ENCODE results near the gene DAPK2.
"Not testable (repeated sequence)": the region's sequence is repeated elsewhere in the genome, so short reads cannot be mapped to it uniquely, and the experiment has no call there.

The DAPK2 gene

DNA sequence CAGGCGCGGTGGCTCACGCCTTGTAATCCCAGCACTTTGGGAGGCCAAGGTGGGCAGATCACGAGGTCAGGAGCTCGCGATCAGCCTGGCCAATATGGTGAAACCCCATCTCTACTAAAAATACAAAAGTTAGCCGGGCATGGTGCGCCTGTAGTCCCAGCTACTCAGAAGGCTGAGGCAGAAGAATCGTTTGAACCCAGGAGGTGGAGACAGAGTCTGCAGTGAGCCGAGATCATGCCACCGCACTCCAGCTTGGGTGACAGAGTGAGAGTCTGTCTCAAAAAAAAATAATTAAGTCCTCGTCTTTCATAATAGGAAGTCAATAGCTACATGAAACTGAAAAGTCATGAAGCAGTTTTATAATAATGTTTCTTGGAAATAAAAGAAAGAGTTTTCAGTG is 7.4 kb upstream of the DAPK2 start:
- not testable (repeated sequence) for DNase-seq (ENCODE audit: low read depth in 2 of 2)

- DNase-seq (ENCODE audit: low read depth in 2 of 2), result no peak
Observed at GRCh38 chr15:64052925-64053491, 6.7 kb upstream of the DAPK2 start.

DNA sequence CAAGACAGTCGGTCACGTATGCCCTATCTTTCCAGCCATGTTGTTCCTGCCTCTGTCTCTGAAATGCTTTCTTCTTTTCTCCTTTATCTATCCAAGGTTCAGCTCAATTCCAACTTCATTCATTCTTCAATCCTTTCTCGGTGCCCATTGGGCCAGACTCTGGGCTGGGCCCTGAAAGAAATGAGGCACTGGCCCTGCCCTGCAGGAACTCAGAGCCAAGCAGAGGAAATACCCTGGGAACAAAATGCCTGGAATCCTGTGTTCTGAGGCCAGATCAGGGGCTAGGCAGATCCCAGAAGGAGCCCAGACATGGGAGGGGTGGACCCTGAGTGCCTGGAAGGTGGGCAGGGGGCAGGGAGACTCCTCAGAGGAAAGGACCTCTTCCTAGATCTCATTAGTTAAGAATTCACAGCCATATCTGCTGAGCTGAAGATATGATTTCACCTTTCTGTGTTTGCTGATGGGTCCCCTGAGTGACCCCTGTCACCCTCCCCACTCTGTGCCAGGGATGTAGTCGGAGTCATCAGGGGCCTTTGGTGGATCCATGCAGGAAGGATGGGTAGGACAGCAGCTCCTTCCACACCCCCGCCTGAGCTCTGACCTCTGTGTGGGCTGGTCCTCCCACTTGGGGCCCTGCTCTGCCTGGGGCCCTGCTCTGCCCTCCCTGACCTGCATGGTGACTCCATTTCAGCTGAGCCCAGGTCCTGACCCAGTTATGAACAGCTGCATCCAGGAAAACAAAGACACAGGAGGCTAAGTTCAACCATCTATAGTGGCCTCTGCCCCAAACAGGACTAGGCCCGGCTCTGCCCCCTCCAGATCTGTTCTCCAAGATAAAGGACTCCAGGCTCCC is 5.3 kb upstream of the DAPK2 start:
- DNase-seq (ENCODE audit: low read depth in 2 of 2), result no peak

DNA sequence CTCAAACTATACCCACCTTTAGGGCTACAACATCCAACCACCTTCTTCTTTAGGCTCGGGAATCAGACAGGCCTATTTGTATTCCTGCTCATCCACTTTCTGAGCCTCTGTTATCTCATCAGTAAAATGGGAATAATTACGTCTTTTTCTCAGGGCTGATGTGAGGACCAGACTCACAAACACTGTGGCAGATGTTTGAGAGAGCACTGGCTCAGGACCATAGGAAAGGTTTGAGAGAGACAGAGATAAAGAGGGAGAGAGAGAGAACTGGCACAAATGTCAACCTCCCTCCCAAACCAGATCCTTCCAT is 4.8 kb upstream of the DAPK2 start:
- no peak for DNase-seq (ENCODE audit: low read depth in 2 of 2)

- DNase-seq (ENCODE audit: low read depth in 2 of 2), result no peak
Observed at GRCh38 chr15:64050281-64051092, 4.2 kb upstream of the DAPK2 start.

DNA sequence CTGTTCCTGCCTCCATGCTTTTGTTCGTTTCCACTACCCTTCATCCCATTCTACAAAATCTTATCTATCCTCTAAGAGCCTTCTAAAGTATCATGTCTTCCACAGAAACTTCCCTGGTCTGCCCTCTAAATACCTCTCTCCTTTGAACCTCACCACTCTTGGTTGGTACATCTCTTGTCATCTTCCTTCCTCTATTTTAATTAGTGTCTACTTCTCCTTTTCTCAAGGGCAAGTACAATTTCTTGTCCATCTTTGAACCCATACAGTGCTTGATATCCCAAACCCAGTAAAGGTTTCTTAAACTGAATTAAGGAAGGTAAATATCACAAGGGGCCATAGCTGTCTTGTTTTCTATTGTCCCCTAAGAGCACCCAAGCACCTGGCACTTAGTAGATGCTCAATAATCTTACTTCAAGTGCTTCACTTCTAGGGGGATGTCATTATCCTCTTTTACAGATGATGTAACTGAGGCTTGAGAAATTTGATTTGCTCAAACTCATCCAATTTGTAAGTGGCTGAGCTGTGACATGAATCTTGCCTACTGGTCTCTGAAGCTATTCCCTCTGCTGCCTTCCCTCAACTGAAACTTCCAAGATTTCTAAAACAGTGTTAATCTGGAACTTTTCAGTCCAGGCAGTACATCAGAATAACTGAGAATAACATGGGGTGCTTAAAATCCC is 2.6 kb upstream of the DAPK2 start:
- no peak for DNase-seq (ENCODE audit: low read depth in 2 of 2)

- no peak for DNase-seq (ENCODE audit: low read depth in 2 of 2)
Observed at GRCh38 chr15:64045774-64046420, 388 bp downstream of the DAPK2 start.

- DNase-seq (ENCODE audit: low read depth in 2 of 2), result no peak
Observed at GRCh38 chr15:64045101-64045435, 1.2 kb downstream of the DAPK2 start.

DNA sequence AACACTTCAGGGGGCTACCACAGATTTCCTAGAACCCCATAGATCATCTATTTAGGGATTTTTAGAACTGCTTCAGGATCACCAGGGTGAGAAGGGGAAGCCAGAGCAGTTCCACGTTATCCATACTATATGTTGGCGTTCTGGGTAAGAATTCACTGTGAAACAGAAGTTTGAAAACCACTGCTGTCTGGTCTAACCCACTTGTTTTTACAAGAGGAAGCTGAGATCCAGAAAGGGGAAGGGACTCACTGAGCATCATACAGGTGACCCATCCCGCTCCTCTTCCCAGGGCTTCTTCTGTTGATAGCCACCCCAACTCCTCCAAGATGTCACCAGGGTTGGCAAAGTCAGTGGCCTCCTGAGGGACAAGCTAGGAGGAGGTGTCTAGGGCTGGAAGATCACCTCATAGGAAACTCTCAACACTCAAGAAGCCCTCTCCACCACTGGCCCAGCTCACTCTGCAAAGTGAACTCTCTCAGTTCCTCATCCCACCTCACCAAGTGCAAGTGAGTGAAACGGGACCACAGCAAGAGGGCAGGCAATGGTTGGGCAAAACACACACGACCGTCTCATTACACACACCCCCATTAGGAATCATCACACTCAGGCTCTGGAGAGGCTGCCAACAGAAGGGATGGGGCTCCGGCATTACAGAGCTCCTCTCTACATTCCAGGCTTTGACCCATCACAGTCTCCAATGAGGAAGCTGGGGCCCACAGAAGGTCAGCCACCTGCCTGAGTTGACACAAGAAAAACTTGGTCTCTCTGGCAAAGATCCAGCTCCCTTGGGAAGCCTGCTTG is 1.8 kb downstream of the DAPK2 start:
- DNase-seq (ENCODE audit: low read depth in 2 of 2), result no peak

DNA sequence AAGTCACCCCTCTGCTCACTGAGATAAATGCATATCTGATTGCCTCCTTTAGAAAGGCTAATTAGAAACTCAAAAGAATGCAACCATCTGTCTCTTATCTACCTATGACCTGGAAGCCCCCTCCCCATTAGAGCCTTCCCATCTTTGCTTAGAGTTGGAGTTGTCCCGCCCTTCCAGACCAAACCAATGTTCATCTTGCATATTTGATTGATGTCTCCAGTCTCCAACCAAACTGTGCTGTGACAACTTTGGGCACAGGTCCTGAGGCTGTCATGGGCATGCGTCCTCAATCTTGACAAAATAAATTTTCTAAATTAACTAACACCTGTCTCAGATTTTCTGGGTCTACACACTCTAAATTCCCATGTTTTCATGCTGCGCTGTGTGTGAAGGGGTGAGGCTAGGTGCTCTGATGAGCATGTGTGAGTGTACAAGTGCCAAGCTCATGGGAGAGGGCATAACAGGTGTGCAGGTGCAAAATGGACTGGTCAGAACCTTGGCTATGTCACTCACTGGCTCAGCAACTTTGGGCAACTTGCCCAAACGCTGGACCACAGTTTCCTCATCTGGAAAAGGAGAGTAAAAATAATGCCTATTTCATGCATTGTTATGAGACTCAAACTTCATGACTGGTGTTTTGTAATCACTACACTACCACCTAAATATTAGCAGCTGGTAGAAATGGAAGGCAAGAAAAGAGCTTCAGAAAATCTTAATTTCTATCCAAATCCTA is 7.2 kb downstream of the DAPK2 start:
- DNase-seq (ENCODE audit: low read depth in 2 of 2), result no peak

DNA sequence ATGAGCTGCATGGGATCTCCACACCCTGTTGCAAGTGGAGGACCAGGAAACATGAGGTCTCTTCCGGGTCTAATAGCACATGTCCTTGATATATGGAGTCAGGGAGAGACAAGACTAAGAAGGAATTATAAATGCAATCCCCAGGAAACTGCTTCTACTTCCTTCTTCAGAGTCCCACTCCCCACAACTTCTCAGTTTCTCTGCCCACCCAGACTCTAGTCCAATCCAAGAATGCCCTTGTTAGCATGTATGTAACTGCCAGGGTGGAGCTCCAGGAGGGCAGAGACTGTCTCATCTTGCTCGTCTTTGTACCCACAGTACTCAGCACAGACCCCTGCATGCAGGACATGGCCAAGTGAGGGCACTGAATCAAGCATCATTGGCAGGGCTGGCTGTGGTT is 8.3 kb downstream of the DAPK2 start:
- no peak for DNase-seq (ENCODE audit: low read depth in 2 of 2)

GRCh38 chr15:64037116-64037515 is 9.2 kb downstream of the DAPK2 start:
- no peak for DNase-seq (ENCODE audit: low read depth in 2 of 2)

- no peak for DNase-seq (ENCODE audit: low read depth in 2 of 2)
Observed at GRCh38 chr15:64035525-64035924, 10.8 kb downstream of the DAPK2 start.

- no peak for DNase-seq (ENCODE audit: low read depth in 2 of 2)
Observed at GRCh38 chr15:64034519-64034918, 11.8 kb downstream of the DAPK2 start.

DNA sequence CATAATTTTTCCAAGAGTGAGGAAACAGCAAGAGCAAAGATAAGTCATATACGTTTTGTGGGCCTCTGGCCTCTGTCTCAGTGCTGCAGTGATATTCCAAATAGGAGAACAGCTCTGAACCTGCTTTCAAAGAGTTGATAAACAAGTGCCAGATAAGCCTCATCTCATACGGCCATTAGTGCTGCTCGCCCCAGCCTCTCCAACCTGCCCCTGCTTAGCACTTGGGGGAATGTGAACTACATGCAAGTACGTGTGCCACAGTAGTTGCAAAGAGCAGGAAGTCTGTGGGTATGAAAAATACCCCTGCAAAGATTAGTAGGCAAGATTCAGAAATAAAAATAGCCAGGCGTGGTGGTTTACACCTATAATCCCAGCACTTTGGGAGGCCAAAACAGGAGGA is 14.0 kb downstream of the DAPK2 start:
- DNase-seq (ENCODE audit: low read depth in 2 of 2), result no peak

DNA sequence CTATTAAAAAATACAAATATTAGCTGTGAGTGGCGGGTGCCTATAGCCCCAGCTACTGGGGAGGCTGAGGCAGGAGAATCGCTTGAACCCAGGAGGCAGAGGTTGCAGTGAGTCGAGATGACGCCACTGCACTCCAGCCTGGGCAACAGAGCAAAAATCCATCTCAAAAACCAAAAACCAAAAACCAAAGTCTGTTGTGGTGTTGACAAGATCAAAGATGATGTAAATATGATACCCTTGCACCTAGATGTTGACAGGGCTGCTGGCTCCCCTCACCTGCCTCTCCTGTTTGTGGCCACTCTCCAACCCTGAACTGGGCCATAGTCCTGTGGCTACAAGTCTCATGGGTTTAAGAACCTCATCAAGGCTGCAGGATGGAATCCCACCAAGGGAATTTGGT is 16.2 kb downstream of the DAPK2 start:
- no peak for DNase-seq (ENCODE audit: low read depth in 2 of 2)

DNA sequence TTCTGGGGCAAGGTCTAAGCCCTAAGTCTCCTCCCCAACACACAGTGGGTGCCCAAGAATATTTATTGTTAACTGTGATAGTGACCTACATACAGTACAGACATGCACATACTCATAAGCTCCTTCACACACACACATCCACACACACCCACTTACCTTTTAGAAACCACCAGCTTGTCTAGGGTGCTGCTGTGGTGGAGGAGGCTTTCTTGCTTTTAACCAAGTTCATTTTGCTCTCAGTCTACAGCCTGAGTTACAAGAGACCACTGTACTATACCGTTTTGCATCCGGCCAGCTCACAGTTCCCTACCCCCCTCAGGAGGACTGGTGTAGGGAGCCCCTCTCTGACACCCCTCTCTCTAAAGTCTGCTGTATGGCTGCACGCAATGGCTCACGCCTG is 16.7 kb downstream of the DAPK2 start:
- no peak for DNase-seq (ENCODE audit: low read depth in 2 of 2)

DNA sequence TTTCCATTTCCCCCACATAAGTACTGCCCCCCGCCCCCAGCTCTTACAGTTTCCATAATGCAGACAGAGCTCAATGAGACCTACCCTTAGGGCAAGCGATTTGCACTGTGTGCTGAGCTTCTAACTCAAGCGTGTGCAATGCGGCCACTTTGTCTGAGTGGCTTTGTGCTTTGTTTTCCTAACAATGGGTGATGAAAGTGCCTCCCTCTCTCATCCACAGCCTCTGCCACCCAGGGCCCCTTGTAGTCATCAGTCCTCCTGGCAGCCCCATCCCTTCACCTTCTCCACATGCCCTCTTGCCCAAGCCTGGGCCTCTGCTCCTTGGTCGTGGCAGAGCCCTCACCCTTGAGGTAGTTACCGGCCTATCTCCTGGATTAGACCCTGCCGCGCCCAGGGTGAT is 17.2 kb downstream of the DAPK2 start:
- no peak for DNase-seq (ENCODE audit: low read depth in 2 of 2)

DNA sequence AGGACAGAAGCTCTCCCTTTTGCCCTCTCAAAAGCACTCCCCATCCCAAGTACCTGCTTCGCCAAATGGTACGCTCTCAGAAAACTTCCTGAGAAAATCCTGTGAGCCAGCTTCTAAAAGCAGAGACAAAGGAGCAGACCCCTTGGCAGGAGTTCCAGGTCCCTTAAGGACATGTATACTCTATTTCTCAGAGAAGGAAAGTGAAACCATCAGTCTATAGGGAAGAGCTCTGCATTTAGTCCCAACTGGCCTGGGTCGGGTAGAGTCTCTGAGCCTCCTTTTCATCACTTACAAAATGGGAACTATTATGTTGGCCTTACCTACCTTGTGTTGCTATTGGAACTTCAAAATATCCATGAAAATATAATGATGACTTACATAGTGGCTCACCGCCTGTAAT is 19.7 kb downstream of the DAPK2 start:
- DNase-seq (ENCODE audit: low read depth in 2 of 2), result no peak
